ENCODE measurements around the gene CCL17. TPM values are rescaled to one million over a fixed set of nuclear protein-coding genes. Genes with fewer than 3 reads are reported as not detected.

The CCL17 gene
- total and polyA plus RNA-seq, 10 of the 15 experiments (the other 5 are each of a cell fraction or from before 2014, with no cell fraction given), result 1.2 to 84.9 (median 34.2) TPM

- TF ChIP-seq IKZF1 (conservative IDR thresholded peaks at IDR 0.05) (peak; percentile 54), ZNF592 (IDR thresholded peaks at IDR 0.05) (no peak), WRNIP1 (IDR thresholded peaks at IDR 0.05; ENCODE audit: borderline replicate concordance, low read depth, low read length) (no peak), MYC (IDR thresholded peaks at IDR 0.05; ENCODE audit: insufficient read depth, insufficient read length, insufficient replicate concordance, low read length, severe bottlenecking) (no peak), E2F4 (IDR thresholded peaks at IDR 0.05; ENCODE audit: low read depth, low read length) (no peak), SREBF2 (IDR thresholded peaks at IDR 0.05; ENCODE audit: low read length) (no peak), CHD4 (IDR thresholded peaks at IDR 0.05) (no peak), BCL3 (IDR thresholded peaks at IDR 0.05; ENCODE audit: borderline replicate concordance, insufficient read depth, low read depth, low read length, poor library complexity, severe bottlenecking) (no peak), IKZF2 (IDR thresholded peaks at IDR 0.05) (peak; percentile 18 to 54; a peak in 1 of 4 replicates)
Measured at GRCh38 chr16:57384248-57385070, 20.1 kb upstream of the CCL17 start (continued).
